Ovary (tissue), 9 donors: ENCODE measurements around the gene PFKFB4. TPM values are rescaled to one million over a fixed set of nuclear protein-coding genes. Genes with fewer than 3 reads are reported as not detected.

ENCODE experiments used
- DNase-seq, 5 donors: peaks; one replicate each; pipeline ENCODE4 v3.0.0-alpha.2; 2019 to 2020
- H3K27ac ChIP-seq, 2 donors: fragments of 200-600 bp; one replicate each; pipeline versions ENCODE4 v1.5.1 to v1.8.0; 2019 to 2022
- H3K27me3 ChIP-seq: fragments of 200-600 bp; one replicate; pipeline ENCODE4 v1.8.0; 2022
- H3K36me3 ChIP-seq: fragments of 200-600 bp; sonication (generic); one replicate; pipeline ENCODE4 v1.5.1; 2019
- H3K4me1 ChIP-seq: one replicate; pipeline ENCODE4 v1.8.1; 2013; ENCODE audit warnings: mild to moderate bottlenecking, moderate library complexity; ENCODE audit not compliant: insufficient read depth
- H3K4me3 ChIP-seq: fragments of 200-600 bp; sonication (generic); one replicate; pipeline ENCODE4 v1.5.1; 2017
- H3K9me3 ChIP-seq, 2 donors: fragments of 200-600 bp in 1 of 2; sonication (generic) in 1 of 2; one replicate each; pipeline versions ENCODE4 v1.5.1 to v1.8.1; 2013 to 2019; ENCODE audit warnings: mild to moderate bottlenecking in 1 of 2, moderate library complexity in 1 of 2
- CTCF ChIP-seq, 3 donors: fragments of 450-650 bp in 2 of 3; fragments of 200-600 bp in 1 of 3; IDR thresholded peaks; one replicate each; pipeline versions ENCODE4 v1.5.1 to v1.8.0; 2016 to 2022; ENCODE audit warnings: antibody characterized with exemption in 3 of 3, mild to moderate bottlenecking in 1 of 3
- EP300 ChIP-seq: sonication (generic); formaldehyde crosslinking; IDR thresholded peaks from one replicate; pipeline ENCODE4 v1.6.1; 2017; ENCODE audit warnings: antibody characterized with exemption
- POLR2A ChIP-seq: fragments of 450-650 bp; IDR thresholded peaks from one replicate; pipeline ENCODE4 v1.6.1; 2017; ENCODE audit warnings: antibody characterized with exemption, mild to moderate bottlenecking, moderate library complexity
- whole genome bisulfite sequencing, 3 donors: extraction: QIAGEN DNeasy Blood & Tissue Kit in 1 of 3; methylation state at CpG; one replicate each; pipeline versions ENCODE4 v1.1.5 to v1.1.7; 2013 to 2017; 5-methylcytosine and 5-hydroxymethylcytosine counted together
- intact Hi-C, 4 donors: fragments of 100-400 bp; cut with DNase I; formaldehyde crosslinking; loops; one replicate each; pipeline versions ENCODE4 v1.11.0 to v1.15.1; 2022 to 2023
- polyA plus RNA-seq, 2 donors: library from polyadenylated mRNA; stranded (reverse); fragments of 200-250 nt in 1 of 2; fragments of 350-450 nt in 1 of 2; fragmentation: Illumina TruSeq in 1 of 2; extraction: RNeasy Lipid Tissue Mini Kit (QIAGEN cat#74804) in 1 of 2; gene quantifications; one replicate each; pipeline ENCODE4 v1.2.3, GENCODE V29; 2013 to 2014
- total RNA-seq, 7 donors: library from RNA; depleted of rRNA in 2 of 7; stranded (reverse); fragments of >200 nt in 2 of 7; fragmentation: NEBNext Ultra II Directional in 3 of 7; extraction: Animal tissue kit (Norgen Biotek cat#: 25700) in 3 of 7; gene quantifications; one replicate each; pipeline versions ENCODE4 v1.1.0 to v1.2.4, GENCODE V29; 2016 to 2023
- donor health status: DM: no; HTN: no; CAD: no; lungs with moderate emphysema.
- donor health status: DM: no; HTN: no; CAD: no.
- donor health status: Bipolar disorder and iron deficiency.
- donor health status: DM: yes; HTN: yes; CAD: no.
- donor health status: DM: no; HTN: no; CAD: no.
- donor health status: DM: yes; HTN: yes; CAD: no.

PFKFB4 gene
- total and polyA plus RNA-seq, 9 donors = 2.3 to 8.0 (median 5.6) TPM

- Histone ChIP-seq H3K4me3 (no peak overlapping the region), H3K9me3 (no peaks in the 10 kb centered on the region), H3K4me1 (peaks cover 28% of the 10 kb centered on the region)
These were observed 43.1 kb upstream of the PFKFB4 start for GRCh38 chr3:48599509-48600285.

GRCh38 chr3:48599077-48599501, 42.5 kb upstream of the PFKFB4 start:
- DNase-seq = no peak
- no peaks in the 10 kb centered on the region for H3K9me3 ChIP-seq
- H3K36me3 ChIP-seq = no peaks in the 10 kb centered on the region
- no peak overlapping the region for H3K4me3 ChIP-seq
- intact Hi-C loops = no loop called here
- peak overlapping the region; percentile 73 to 74 for H3K27ac ChIP-seq
- 17 to 31% (median 17%) methylated on average over 11 of the region's 11 CpGs for whole genome bisulfite sequencing, 3 donors
- H3K4me1 ChIP-seq = peaks cover 30% of the 10 kb centered on the region
- H3K27me3 ChIP-seq = no peaks in the 10 kb centered on the region
- TF ChIP-seq CTCF (IDR thresholded peaks at IDR 0.05) (no peak), POLR2A (no peak), EP300 (no peak)

More at GRCh38 chr3:48599509-48600285, 43.1 kb upstream of the PFKFB4 start:
- Histone ChIP-seq H3K27me3 (no peaks in the 10 kb centered on the region), H3K36me3 (no peaks in the 10 kb centered on the region), H3K27ac (peak overlapping the region in 1 of 2 donors; percentile 74)
- intact Hi-C loops = no loop called here
- DNase-seq = peak in 1 of 5 donors; percentile 44
- 81 to 91% (median 84%) methylated on average over 12 of the region's 12 CpGs for WGBS, 3 donors
- TF ChIP-seq EP300 (no peak), POLR2A (no peak), CTCF (IDR thresholded peaks at IDR 0.05) (no peak)

DNA sequence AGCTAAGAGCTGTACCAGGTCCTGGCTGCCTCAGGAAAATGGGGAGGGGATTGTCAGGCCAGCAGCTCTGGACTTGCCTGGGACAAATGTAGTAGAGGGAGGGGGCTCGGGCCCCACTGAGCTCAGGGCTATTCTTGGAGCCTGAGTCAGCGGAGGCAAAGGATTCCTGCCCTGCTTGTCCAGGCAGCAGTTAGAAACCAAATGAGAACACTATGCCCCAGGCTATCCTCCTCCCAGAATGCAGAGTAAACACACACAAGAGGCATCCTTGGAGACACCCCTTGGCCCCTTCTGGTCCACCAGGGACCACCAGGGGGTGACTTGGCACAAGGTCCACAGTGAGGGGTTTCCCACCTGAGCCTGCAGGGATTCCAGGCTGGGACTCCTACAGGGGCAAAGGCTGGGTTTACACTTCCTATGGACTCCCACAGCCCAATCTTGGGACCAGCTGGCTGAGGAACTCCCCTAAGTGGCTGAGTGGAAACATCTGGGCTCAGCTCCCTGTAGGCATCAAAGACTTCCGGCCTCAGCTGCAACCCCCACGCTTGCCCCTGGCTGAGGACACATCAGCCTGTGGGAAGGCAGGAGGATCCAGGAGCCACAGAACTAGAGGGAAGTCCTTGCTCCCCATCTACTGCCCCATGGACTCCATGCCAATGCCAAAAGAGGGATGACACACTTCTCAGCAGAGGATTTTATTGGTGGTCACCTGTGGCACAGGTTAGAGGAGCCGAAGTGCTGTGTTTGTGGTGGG, 41.9 kb upstream of the PFKFB4 start:
- Histone ChIP-seq H3K27ac (peak overlapping the region; percentile 73 to 74), H3K36me3 (no peaks in the 10 kb centered on the region), H3K4me1 (peaks cover 30% of the 10 kb centered on the region), H3K27me3 (no peaks in the 10 kb centered on the region), H3K4me3 (no peak overlapping the region), H3K9me3 (no peaks in the 10 kb centered on the region)
- intact Hi-C loops = no loop called here
- TF ChIP-seq POLR2A = no peak
- peak in 1 of 3 donors; percentile 24 for TF ChIP-seq CTCF (IDR thresholded peaks at IDR 0.05)
- 5 to 7% (median 7%) methylated on average over 5 of the region's 5 CpGs for WGBS, 3 donors
- peak; percentile 81 to 92 (median 89) for DNase-seq

DNA sequence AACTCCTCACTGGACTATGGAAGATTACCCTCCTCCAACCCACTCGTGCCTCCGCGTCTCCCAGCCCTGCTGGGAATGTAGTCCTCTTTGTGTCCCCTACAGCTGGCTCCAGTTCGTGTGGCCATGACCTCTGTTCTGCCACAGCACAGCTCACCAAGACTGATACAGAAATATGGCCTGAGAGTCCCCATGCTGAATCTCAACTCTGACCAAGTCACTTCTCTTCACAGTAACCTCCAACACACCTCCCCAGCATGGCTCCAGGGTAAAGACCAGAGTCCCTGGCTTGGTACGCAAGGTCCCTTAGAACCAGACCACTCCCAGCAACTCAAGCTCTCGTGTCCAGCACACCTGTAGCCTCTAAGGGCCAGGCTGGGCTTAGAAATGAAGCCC, 40.8 kb upstream of the PFKFB4 start:
- Histone ChIP-seq H3K4me1 (peaks cover 30% of the 10 kb centered on the region), H3K36me3 (no peaks in the 10 kb centered on the region), H3K9me3 (no peaks in the 10 kb centered on the region), H3K4me3 (no peak overlapping the region), H3K27me3 (no peaks in the 10 kb centered on the region), H3K27ac (peak overlapping the region; percentile 73 to 74)
- TF ChIP-seq POLR2A (no peak), CTCF (IDR thresholded peaks at IDR 0.05) (no peak), EP300 (no peak)
- 82 to 86% (median 85%) methylated on average over 6 of the region's 6 CpGs for WGBS, 3 donors
- no peak for DNase-seq
- intact Hi-C loops = no loop called here
